GM10847 (cell line): Measurements from ENCODE around the gene PDE10A.

Experiments
- POLR2A ChIP-seq: IDR thresholded peaks from 2 replicates; pipeline ENCODE4 v1.6.1; 2011; ENCODE audit not compliant: insufficient read length; ENCODE audit errors: extremely low read depth

The PDE10A gene

DNA sequence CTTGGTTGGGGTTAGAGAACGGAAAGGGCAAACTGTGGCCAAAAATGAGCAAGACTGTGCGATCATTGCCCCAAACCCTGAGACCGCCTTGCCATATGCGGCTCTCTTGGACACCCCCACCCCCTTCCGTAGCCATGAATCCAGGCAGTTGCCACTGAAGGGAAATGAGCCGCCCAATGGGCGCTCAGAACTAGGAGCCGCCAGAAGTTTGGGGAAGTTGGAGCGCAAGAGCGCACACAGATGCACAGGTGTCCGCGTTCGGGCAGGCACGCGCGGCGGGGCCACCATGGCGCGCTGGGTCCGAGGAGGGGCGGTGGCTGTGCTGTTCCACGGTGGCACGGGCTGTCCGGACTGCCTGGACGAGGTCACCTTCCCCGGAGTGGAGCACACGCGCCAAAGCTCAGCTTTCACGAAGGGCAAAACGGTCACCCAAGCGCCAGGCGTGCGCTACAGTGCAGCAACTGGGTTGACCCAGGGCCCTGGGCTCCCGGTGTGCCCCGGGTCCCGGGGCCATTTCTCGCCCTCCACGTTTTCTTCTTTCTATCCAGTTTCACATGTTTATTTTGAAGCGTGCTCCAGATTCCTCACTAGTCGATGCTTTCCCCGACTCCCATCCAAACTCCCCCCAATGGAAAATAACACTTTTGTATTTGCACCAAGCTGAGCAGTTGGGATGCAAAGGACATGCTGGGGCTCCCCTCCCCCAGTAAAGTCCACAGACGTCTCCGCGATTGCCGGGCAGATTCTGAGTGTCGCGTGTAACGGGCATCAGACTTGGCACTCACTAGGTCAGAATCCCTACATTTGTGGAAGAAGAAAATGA lies 906 bp upstream of the PDE10A start:
- no peak for TF ChIP-seq POLR2A

DNA sequence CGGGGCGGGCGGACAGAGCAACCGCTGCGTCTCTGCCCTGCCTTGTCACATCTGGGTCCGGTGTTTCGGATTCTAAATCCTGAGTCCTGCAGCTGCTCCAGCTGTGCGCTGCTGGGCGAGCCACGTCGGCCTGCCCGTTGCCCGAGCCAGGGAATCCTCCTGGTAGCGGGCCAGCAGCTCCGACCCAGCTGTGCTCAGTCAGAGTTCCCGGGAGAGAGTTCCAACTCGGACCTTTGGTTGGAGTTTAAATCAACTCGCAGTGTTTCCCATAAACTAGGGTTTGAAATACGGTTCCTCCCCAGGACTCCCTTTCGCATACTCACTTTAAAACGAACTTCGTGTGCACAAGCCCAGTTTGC lies 315 bp upstream of the PDE10A start:
- TF ChIP-seq POLR2A = no peak

DNA sequence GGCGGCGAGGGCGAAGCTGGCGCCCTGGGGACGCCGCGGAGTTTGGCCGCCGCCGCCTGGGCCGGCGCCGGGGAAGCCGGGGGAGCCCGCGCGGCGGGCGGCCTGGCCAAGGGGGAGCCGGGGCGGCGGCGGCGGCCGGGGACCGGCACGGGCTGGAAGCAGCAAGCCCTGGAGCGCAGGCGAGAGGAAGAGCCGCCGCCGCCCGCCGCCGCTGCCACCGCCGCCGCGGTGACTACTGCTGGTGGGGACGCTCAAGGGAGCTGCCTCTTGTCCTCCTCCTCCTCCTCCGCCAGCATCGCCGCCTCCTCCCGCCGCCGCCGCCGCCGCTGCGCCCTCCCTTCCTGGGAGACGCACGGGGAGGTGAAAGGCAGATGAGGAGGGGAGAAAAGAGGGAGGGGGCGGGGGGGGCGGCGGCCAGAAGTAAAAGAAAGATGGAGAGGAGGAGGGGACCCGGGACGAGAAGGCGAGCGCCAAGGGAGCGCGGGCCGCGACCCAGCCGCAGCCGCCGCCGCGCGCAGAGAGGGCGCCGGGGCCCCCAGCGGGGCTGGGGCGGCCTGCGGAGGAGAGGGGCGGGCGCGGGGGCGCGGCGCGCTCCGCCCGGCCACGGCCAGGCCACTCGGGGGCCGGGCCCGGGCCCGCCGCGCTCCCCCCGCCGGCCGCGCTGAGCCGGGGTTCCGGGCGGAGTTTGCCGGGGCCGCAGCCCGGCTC lies 846 bp downstream of the PDE10A start:
- TF ChIP-seq POLR2A = no peak

DNA sequence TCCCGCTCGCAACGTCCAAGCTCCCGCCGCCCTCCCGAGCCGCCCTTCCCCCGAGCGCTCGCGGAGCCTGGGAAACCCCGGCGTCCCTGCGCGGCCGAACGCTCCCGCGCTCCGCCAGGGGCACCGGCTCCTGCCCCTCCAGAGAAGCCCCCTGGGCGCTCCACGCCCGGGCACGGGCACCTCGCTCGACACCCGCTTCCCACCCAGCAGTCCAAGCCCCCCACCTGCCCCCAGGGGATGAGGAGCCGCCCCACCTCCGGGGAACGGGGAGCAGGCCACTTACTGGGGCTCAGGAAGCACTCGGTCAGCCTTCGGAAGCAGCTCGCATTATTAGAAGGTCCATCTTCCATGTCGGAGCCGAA lies 1.4 kb downstream of the PDE10A start:
- no peak for TF ChIP-seq POLR2A

DNA sequence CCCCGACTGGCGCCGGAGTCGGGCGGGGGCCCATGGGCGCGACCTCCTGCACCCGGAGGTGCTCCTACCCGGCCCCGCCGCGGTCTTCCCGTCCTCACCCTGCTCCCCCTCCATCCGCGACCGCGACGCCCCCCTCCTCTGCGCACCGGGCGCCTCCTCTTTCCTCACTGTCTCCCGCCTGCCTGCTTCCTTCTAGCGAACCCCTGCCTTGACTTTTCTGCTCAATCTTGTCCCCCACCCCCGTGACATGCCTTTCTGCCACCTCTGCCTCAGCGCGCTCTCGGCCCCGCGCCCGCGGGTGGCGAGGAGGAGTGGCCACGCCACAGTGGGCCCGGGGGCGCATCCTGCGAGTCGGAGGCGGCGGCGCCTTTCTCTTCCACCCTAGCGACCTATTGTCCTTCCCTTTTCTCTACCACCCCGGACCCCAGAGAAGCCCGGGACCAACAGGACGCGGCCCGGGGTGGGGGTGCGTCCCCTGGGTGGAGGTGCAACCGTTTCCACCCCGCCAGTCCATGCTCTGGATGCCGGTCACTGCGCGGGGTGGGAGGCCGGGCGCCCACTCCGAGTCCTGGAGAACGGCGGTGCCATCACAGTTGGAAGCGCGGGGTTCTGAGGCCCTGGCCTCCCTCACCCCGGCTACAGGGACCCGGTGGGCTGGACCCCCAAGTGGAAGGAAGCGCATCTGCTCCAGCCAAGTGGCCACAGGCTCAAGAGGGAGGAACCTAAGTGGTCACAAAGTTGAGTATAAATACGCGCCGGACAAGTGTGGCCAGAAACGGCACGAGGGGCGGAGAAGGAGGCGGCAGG lies 2.0 kb downstream of the PDE10A start:
- no peak for TF ChIP-seq POLR2A

DNA sequence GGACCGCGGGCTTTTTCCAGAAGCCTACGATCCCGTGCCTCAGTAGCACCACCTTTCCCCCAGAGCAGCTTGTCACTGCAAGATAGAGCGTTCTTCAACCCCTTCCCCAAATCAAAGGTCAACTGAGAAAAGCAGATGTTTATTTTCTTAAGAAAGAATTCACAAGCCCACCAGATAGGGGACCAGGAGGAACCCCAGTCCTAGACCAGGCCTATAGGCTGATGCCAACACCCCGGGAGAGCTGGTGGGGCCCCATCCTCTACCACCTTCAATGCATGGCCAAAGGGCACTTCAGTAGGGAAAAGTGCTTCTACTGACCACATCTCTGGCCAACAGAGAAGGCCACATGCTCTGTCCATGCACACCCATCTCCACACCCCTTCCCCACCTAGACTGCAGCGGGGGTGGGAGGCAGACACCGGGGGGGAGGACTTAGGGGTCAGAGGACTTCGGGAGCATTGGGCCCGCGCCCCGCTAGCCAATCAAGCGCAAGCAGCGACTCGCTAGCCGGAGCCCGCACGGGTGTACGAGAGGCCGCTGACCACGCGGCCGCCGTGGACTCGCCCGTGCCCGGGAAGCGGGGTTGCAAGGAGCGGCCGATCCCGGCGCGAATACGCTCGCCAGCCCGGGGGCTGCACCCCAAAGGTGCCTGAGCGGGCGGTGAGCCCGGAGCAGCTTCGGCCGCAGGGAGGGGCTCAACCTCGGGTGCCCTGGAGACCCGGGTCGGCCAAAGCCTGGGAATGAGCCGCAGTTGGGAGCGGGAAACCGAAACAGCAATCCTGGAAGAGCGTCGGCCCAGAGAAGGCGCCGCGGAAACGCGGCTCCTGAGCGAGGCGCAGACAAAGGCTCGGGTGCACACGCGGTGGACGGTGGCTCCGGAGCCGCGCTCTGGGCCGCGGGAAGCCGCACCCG lies 2.8 kb downstream of the PDE10A start:
- TF ChIP-seq POLR2A = no peak

DNA sequence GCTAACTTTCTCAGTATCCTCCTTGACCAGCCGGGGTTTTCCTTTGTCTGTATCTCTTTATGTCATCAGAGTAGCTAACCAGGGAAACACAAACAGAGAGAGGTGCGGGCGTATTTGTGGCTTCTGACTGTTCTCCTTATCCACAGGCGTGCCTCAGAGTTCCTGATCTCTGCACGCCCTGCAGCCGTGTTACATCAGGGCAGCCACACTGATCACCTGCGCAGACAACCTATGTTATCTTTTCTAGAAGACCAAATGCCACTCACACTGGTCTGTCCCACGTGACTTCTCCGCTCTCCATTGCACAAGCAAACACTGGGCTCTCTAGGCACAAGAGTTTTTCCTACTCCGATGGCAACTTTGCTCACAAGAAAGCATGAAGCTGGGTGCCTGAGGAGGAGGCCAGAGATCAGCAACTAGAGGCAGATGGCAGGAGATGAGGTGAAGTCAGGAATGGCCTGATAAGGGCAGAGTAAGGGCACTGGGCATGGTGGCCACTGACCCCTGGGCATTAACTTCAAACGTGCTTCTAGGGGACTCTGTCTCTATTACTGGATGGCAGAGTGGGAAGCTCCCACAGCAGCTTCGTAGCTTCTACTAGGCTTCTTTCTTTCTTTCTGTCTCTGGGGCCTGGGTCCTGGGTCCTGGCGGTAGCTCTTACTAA lies 4.5 kb downstream of the PDE10A start:
- TF ChIP-seq POLR2A = no peak

DNA sequence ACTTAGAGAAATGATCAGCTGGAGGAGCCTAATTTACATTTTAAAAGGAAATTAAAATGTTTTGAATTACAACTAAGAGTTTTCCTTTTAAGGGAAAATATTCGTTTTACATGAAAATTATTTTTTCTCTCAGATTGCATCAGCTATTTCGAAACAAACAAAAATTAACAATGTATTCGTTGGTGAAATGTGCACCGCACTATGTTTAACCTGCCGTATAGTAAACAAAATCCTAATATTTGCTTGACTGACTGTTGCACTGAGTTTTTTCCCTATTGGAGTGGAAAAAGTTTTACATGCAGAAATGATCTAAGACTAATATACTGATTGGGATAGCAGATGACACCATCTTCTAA lies 5.7 kb downstream of the PDE10A start:
- no peak for TF ChIP-seq POLR2A

DNA sequence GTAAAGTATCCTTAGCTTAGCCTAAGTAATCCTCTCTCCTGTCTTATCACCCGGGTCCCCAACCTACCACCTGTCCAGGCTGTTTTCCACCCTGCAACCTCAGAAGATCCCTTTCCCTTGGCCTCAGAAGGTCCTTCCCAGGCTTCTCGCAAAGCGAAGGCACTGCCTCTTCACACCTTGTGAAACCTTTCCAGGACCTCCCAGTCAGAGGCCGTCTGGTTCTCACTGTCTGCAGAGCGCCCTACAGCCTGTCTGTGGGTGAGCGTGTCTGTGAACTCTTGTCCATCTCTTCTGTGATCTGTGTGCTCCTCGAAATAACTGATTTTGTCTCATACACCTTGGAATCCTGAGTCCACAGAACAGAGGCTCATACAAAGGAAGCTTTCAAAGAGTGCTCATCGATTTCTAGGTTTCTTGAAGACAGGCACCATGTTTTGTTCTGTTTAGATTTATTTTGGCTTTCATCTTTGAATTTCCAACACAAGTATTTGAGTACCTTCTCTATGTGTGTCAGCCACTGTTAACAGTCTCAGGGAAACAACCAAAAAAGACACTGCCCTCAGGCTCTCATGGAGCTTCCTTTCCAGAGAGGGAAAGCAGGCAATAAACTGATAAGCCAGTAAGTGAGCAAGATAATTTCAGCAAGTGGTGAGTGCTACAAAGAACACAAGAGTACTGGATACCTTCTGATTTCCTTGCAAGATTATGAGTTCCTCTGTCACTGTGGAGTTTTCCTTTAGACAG lies 6.3 kb downstream of the PDE10A start:
- no peak for TF ChIP-seq POLR2A

DNA sequence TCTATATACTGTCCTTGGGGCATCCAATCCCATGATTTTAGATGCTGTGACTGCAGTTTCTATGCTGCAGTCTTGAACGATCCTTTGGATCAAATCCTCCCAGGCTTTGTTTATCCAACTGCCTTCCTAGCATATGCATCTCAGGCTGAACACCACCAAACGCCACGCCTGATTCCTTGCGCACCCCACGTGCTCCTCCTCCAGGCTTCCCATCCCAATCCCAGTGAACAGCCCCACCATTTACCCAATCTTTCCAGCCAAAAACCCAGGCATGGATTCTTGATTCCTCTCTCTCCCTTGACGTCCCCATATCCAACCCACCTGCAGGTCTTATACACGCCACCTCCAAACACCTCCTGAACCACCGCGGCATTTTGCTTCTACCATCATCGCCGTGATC lies 7.8 kb downstream of the PDE10A start:
- no peak for TF ChIP-seq POLR2A

DNA sequence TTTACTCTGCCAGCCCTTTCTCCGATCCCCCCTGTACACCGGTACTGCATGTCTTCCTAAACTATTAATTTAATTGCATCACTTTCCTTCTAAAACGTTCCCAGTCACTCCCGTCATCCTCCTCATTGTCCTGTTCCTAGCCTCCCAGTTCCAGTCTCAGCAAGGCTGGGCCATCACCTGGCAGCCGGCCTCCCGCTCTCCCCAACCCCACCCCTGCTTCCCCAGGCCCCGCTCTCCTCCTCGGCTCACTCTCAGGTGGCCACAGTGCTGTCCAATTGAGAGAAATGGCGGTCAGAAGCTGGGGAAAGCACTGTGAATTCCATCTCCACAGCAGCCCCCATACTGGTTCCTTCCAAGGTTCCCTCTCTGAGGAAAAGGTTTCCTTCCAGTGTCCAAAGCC lies 8.9 kb downstream of the PDE10A start:
- TF ChIP-seq POLR2A = no peak

DNA sequence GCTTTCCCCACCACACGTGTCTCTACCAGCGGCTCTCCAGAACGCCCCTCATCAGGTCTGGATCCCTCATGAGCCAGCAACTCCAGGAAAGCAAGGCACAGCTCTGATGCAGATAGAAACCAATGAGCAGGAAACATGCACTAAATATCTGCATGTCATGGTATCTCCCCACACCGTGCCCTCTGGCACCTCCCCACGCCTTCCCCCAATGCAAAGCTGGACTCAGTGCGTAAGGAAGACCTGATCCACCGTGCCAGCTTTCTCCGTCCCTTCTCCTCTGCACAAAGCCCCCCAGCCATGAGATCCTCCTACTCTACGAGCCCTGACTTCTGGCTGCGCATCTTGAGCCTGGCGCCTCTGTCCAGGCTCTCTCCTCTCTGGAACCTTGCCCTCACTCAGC lies 9.4 kb downstream of the PDE10A start:
- no peak for TF ChIP-seq POLR2A

DNA sequence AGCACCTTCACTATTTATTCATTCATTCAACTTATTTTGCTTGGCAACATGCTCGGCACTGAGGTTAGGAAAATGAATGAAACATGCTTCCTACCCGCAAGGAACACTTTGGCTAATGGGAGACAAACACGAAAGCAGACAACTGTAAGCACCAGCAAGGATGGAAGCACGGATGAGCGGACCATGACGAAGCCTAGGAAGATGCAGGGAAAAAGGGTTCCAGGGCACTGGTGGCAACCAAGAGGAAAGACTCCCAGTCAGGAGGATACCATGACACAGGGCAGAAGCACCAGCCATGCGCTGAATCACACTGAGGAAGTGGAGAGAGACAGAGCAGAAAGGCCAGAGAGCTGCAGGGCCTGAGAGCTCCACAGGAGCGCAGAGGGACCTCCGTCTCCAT lies 9.8 kb downstream of the PDE10A start:
- no peak for TF ChIP-seq POLR2A

DNA sequence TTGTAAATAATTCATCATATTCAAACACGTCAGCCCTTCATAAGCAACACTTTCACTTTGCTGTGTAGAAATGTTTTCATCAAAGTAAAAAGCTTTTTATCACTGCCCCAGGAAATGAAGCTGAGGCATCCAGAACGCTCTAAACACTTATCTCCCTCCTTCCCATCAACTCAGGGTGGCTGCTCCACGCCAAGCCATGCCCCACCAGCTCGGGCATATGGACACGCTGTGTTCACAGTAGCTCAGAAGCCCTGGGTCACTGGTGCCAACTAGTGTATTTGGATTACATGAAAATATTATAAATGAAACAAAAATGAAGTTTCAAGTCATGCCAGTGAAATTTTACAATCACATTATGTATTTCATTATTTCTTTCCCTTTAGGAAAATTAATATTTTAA lies 10.3 kb downstream of the PDE10A start:
- no peak for TF ChIP-seq POLR2A
